ENCODE results near the gene HMX1. TPM values are rescaled to one million over a fixed set of nuclear protein-coding genes. Genes with fewer than 3 reads are reported as not detected.
A peak's percentile ranks its signal among the peaks of the same experiment; 100 is the strongest.

HMX1 gene
- polyA plus RNA-seq, 1 donor (not counting 4 experiments of a cell fraction or from before 2014, with no cell fraction given), result not detected

DNA sequence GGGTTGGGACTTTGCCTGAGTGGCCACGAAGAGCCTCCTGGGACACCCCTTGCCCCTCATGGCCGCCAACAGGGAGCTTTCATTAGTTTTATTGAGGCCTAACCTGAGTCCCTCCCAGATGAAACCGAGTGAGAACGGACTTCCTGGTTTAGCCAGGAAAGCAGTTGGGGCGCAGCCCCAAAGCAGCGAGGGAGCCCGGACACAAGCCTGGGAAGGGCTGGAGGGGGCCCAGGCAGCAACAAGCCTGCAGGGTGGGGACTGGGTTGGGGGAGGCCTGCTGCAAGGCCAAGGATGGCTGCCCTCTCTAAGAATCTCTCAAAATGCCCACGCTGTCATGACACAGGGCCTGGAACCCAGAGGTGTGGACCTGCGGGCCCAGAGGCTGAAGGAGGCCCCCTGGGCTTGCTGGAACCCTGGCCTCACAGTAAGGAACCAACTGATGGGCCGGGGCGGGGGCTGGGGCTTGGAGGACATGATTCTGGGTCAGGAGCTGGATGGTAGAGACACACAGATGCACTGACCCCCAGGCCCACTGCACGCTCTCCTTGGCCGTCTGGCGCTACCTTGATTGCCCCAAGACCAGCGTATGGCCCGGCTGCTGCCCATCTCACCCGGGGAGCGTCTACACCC lies 5.8 kb downstream of the HMX1 start:
- H3K9me3 ChIP-seq (ENCODE audit: control insufficient read depth, low read depth, low read length), result no peaks in the 10 kb centered on the region
- no peaks in the 10 kb centered on the region for H3K4me1 ChIP-seq (ENCODE audit: control insufficient read depth, extremely low read depth, insufficient read depth, low read length)
- H3K27ac ChIP-seq (ENCODE audit: control insufficient read depth, insufficient read depth, low read length), result no peak overlapping the region
- dilution Hi-C loops (cut with MboI; ENCODE audit: extremely low pct_ligation_motif_present, low sequenced_read_pairs), result no loop called here
- H4K20me1 ChIP-seq (ENCODE audit: control insufficient read depth, extremely low read depth, insufficient read depth, low read length), result no peaks in the 10 kb centered on the region
- no peaks in the 10 kb centered on the region for H3K79me2 ChIP-seq (ENCODE audit: control insufficient read depth, insufficient read depth, low read length)
- H3K4me2 ChIP-seq (ENCODE audit: control insufficient read depth, extremely low read depth, insufficient read depth, low read depth, low read length), result no peak overlapping the region
- H3K27me3 ChIP-seq (ENCODE audit: control insufficient read depth, extremely low read depth, insufficient read depth, low read length), result peaks cover 99% of the 10 kb centered on the region
- H3K36me3 ChIP-seq (ENCODE audit: control insufficient read depth in 2 of 2, extremely low read depth in 1 of 2, insufficient read depth in 2 of 2, low read length in 2 of 2), result no peaks in the 10 kb centered on the region
- no peak for FAIRE-seq
- H3K4me3 ChIP-seq (ENCODE audit: control insufficient read depth in 2 of 3, extremely low read depth in 1 of 3, insufficient read depth in 2 of 3, low read depth in 1 of 3, low read length in 3 of 3), result no peak overlapping the region
- TF ChIP-seq, protein P1, sequence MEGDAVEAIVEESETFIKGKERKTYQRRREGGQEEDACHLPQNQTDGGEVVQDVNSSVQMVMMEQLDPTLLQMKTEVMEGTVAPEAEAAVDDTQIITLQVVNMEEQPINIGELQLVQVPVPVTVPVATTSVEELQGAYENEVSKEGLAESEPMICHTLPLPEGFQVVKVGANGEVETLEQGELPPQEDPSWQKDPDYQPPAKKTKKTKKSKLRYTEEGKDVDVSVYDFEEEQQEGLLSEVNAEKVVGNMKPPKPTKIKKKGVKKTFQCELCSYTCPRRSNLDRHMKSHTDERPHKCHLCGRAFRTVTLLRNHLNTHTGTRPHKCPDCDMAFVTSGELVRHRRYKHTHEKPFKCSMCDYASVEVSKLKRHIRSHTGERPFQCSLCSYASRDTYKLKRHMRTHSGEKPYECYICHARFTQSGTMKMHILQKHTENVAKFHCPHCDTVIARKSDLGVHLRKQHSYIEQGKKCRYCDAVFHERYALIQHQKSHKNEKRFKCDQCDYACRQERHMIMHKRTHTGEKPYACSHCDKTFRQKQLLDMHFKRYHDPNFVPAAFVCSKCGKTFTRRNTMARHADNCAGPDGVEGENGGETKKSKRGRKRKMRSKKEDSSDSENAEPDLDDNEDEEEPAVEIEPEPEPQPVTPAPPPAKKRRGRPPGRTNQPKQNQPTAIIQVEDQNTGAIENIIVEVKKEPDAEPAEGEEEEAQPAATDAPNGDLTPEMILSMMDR (optimal IDR thresholded peaks at IDR 0.05 in 1 of 3, IDR thresholded peaks at IDR 0.05 in 1 of 3, conservative IDR thresholded peaks at IDR 0.05 in 1 of 3; ENCODE audit: extremely low read depth in 1 of 3, insufficient read depth in 2 of 3, low read length in 3 of 3), result no peak
- TF ChIP-seq EZH2 (IDR thresholded peaks at IDR 0.05; ENCODE audit: low read length), result no peak
- no peak for DNase-seq (ENCODE audit: low read depth, low spot score)
- no peak overlapping the region for H3K9ac ChIP-seq (ENCODE audit: control insufficient read depth, extremely low read depth, insufficient read depth, low read length)
- no peak overlapping the region for H2AFZ ChIP-seq (ENCODE audit: control insufficient read depth, low read length)
- no peaks in the 10 kb centered on the region for H3K9me1 ChIP-seq (ENCODE audit: control insufficient read depth, extremely low read depth, insufficient read depth, low read length)

DNA sequence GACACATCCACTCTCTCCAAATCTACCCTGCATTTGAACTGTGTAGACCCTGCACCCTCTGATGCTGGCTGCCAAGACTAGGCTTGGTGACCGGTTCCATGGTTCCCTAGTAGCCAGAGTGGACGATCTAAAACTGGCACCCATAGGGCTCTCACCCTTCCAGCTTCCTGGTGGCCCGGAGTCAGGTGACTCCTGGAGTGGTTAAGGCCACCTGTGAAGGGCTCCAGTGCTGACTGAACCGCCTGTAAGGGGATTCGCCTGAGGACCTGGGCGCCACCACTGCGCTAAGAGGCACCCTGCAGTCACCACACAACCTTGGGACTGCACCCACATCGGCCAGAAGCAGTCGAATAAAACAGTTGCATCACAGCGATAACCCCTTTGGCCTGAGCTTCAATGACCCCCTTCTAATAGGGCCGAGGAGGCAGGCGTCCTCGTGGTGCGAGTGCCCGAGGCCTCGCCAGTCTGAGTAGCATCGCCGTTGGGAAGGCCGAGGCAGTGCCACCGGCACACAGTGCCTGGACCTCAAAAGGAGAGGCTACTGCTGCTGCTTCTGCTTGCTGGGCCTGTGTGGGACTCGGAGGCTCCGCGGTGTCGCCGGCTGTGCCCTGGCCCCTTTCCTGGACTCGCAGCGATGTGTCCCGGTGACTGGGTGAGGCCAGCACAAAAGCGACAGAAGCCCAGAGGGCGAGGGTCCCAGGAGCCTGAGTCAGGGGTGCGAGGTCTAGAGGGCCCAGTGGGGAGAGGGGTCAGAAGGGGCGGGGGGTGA lies 6.5 kb downstream of the HMX1 start:
- dilution Hi-C loops (cut with MboI; ENCODE audit: extremely low pct_ligation_motif_present, low sequenced_read_pairs), result no loop called here
- no peak overlapping the region for H3K4me3 ChIP-seq (ENCODE audit: control insufficient read depth in 2 of 3, extremely low read depth in 1 of 3, insufficient read depth in 2 of 3, low read depth in 1 of 3, low read length in 3 of 3)
- H3K4me2 ChIP-seq (ENCODE audit: control insufficient read depth, extremely low read depth, insufficient read depth, low read depth, low read length), result no peak overlapping the region
- H3K4me1 ChIP-seq (ENCODE audit: control insufficient read depth, extremely low read depth, insufficient read depth, low read length), result no peaks in the 10 kb centered on the region
- H3K79me2 ChIP-seq (ENCODE audit: control insufficient read depth, insufficient read depth, low read length), result no peaks in the 10 kb centered on the region
- DNase-seq (ENCODE audit: low read depth, low spot score) (no peak), FAIRE-seq (no peak)
- no peaks in the 10 kb centered on the region for H3K9me3 ChIP-seq (ENCODE audit: control insufficient read depth, low read depth, low read length)
- TF ChIP-seq EZH2 (IDR thresholded peaks at IDR 0.05; ENCODE audit: low read length), result peak; percentile 9
- TF ChIP-seq, protein P1 (optimal IDR thresholded peaks at IDR 0.05 in 1 of 3, IDR thresholded peaks at IDR 0.05 in 1 of 3, conservative IDR thresholded peaks at IDR 0.05 in 1 of 3; ENCODE audit: extremely low read depth in 1 of 3, insufficient read depth in 2 of 3, low read length in 3 of 3), result no peak
- H3K27ac ChIP-seq (ENCODE audit: control insufficient read depth, insufficient read depth, low read length), result no peak overlapping the region
- H3K27me3 ChIP-seq (ENCODE audit: control insufficient read depth, extremely low read depth, insufficient read depth, low read length), result peaks cover 97% of the 10 kb centered on the region
- no peaks in the 10 kb centered on the region for H3K9me1 ChIP-seq (ENCODE audit: control insufficient read depth, extremely low read depth, insufficient read depth, low read length)
- H3K36me3 ChIP-seq (ENCODE audit: control insufficient read depth in 2 of 2, extremely low read depth in 1 of 2, insufficient read depth in 2 of 2, low read length in 2 of 2), result no peaks in the 10 kb centered on the region
- no peak overlapping the region for H3K9ac ChIP-seq (ENCODE audit: control insufficient read depth, extremely low read depth, insufficient read depth, low read length)
- no peak overlapping the region for H2AFZ ChIP-seq (ENCODE audit: control insufficient read depth, low read length)
- no peaks in the 10 kb centered on the region for H4K20me1 ChIP-seq (ENCODE audit: control insufficient read depth, extremely low read depth, insufficient read depth, low read length)

All from keratinocyte (primary cell).